Measurements from ENCODE around the gene TMEM108.

DNA sequence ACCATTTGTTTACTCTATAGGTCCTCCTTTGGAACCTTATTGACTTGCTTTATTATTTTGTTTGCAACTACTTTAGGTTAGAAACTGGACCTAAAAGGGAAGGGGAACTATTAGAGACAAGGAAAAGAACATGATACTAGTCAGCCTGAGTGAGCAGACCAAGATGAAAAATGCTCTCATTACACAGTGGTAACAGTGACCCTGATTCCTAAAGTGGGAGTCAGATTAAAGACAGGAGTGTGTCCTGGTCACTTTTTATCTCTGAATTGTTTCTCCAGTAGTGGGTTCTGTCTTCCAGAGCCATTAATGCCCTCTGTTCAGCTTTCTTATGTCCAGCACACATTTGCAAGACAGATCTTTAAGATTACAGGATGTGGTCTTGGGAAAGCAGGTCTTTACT, 124.1 kb downstream of the TMEM108 start:
- TF ChIP-seq, protein P1, sequence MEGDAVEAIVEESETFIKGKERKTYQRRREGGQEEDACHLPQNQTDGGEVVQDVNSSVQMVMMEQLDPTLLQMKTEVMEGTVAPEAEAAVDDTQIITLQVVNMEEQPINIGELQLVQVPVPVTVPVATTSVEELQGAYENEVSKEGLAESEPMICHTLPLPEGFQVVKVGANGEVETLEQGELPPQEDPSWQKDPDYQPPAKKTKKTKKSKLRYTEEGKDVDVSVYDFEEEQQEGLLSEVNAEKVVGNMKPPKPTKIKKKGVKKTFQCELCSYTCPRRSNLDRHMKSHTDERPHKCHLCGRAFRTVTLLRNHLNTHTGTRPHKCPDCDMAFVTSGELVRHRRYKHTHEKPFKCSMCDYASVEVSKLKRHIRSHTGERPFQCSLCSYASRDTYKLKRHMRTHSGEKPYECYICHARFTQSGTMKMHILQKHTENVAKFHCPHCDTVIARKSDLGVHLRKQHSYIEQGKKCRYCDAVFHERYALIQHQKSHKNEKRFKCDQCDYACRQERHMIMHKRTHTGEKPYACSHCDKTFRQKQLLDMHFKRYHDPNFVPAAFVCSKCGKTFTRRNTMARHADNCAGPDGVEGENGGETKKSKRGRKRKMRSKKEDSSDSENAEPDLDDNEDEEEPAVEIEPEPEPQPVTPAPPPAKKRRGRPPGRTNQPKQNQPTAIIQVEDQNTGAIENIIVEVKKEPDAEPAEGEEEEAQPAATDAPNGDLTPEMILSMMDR (IDR thresholded peaks at IDR 0.05): no peak
- TF ChIP-seq POLR2A (IDR thresholded peaks at IDR 0.05): no peak

All from lower leg skin (tissue), 3 donors.